K562 (cell line): ENCODE data around the gene SCN7A. TPM values are rescaled to one million over a fixed set of nuclear protein-coding genes. Genes with fewer than 3 reads are reported as not detected.

ENCODE experiments used
- ATAC-seq: fragments of 200-7000 bp; cut with Tn5 transposase; 3 replicates; pipeline ENCODE4 v1.9.1; 2020; ENCODE audit warnings: moderate library complexity
- BruUV-seq: library from RNA; stranded (reverse); fragments of 400-500 nt; replicated peaks from 2 replicates; lab custom pipeline; 2021; lab: Mats Ljungman, UMichigan
- CTCF ChIA-PET: fragments of 300-600 bp; formaldehyde crosslinking; extraction: SDS; loops from one replicate; lab custom pipeline; 2021; ENCODE audit warnings: low intra/inter-chr PET ratio; lab: Yijun Ruan, JAX
- POLR2A ChIA-PET: fragments of 300-600, 350-650 bp; sonication (Branson Sonifier 250); formaldehyde crosslinking; extraction: SDS; loops from one replicate; lab custom pipeline; 2021; ENCODE audit warnings: antibody characterized with exemption, inconsistent platforms; lab: Yijun Ruan, JAX
- DNase-seq, 4 experiments: peaks; one replicate each; pipeline versions ENCODE4 v3.0.0 to v3.0.0-alpha.2; 2011 to 2018; ENCODE audit warnings: low spot score in 3 of 4, mixed read lengths in 3 of 4; ENCODE audit errors: extremely low read depth in 1 of 4
- FAIRE-seq: peaks from 2 replicates; lab custom pipeline; 2011; peaks lifted over from hg19 to GRCh38; lab: Jason Lieb, UNC
- H2AFZ ChIP-seq: 2 replicates; pipeline ENCODE4 v1.6.0; 2011; ENCODE audit warnings: low read depth, low read length, control low read depth, inconsistent platforms
- H3K27ac ChIP-seq: fragments of 200-600 bp; 3 replicates; pipeline ENCODE4 v1.8.0; 2011; ENCODE audit warnings: low read depth, mild to moderate bottlenecking, control low read depth, inconsistent platforms, low read length, moderate library complexity, mixed read lengths; ENCODE audit errors: extremely low read depth
- H3K27me3 ChIP-seq, 2 experiments: fragments of 300-600 bp in 1 of 2; 2 replicates in 1 of 2; 3 replicates in 1 of 2; pipeline versions ENCODE4 v1.6.0 to v1.8.0; 2011; ENCODE audit warnings: inconsistent platforms in 2 of 2, low read length in 2 of 2, mild to moderate bottlenecking in 1 of 2, mixed read lengths in 1 of 2, moderate library complexity in 1 of 2; ENCODE audit not compliant: control insufficient read depth in 2 of 2, insufficient read depth in 2 of 2
- H3K36me3 ChIP-seq: fragments of 300-600 bp; 3 replicates; pipeline ENCODE4 v1.8.0; 2011; ENCODE audit warnings: mild to moderate bottlenecking, low read length, inconsistent platforms; ENCODE audit not compliant: control insufficient read depth, insufficient read depth
- H3K4me1 ChIP-seq, 2 experiments: fragments of 200-600 bp in 1 of 2; replicated peaks in 1 of 2; 2 replicates in 1 of 2; 3 replicates in 1 of 2; pipeline versions ENCODE4 v1.5.1 to v1.8.0; 2011; ENCODE audit warnings: inconsistent platforms in 2 of 2, low read length in 2 of 2, mild to moderate bottlenecking in 1 of 2, mixed read lengths in 1 of 2, moderate library complexity in 1 of 2; ENCODE audit not compliant: control insufficient read depth in 2 of 2, insufficient read depth in 2 of 2
- H3K4me2 ChIP-seq: 2 replicates; pipeline ENCODE4 v1.6.1; 2011; ENCODE audit warnings: low read length, control low read depth, inconsistent platforms, mixed read lengths; ENCODE audit not compliant: insufficient read depth
- H3K4me3 ChIP-seq: fragments of 200-600 bp; sonication (generic), shearing (Covaris generic); 2 replicates; pipeline ENCODE4 v1.5.1; 2016; ENCODE audit warnings: control low read depth, inconsistent platforms
- H3K79me2 ChIP-seq: fragments of 200-600 bp; 3 replicates; pipeline ENCODE4 v1.8.0; 2011; ENCODE audit warnings: low read length, inconsistent platforms; ENCODE audit not compliant: control insufficient read depth, insufficient read depth
- H3K9ac ChIP-seq, 2 experiments: 2 replicates each; pipeline versions ENCODE4 v1.6.0 to v1.6.1; 2011; ENCODE audit warnings: low read depth in 2 of 2, low read length in 2 of 2, control low read depth in 1 of 2, inconsistent platforms in 1 of 2, mild to moderate bottlenecking in 1 of 2, mixed read lengths in 1 of 2; ENCODE audit not compliant: insufficient read depth in 1 of 2
- H3K9me1 ChIP-seq: one replicate; pipeline ENCODE4 v1.6.0; 2011; ENCODE audit warnings: inconsistent platforms, mild to moderate bottlenecking, low read length, moderate library complexity; ENCODE audit not compliant: control insufficient read depth, insufficient read depth
- H3K9me3 ChIP-seq: replicated peaks from 2 replicates; pipeline ENCODE4 v1.5.1; 2011; ENCODE audit warnings: low read depth, low read length, inconsistent platforms; ENCODE audit not compliant: control insufficient read depth, insufficient read depth
- H4K20me1 ChIP-seq: replicated peaks from 2 replicates; pipeline ENCODE4 v1.6.1; 2011; ENCODE audit warnings: low read length, inconsistent platforms, mixed read lengths; ENCODE audit not compliant: control insufficient read depth, insufficient read depth
- AFF4 ChIP-seq: sonication (generic); formaldehyde crosslinking; IDR thresholded peaks from 2 replicates; pipeline ENCODE4 v1.8.0; 2023; ENCODE audit warnings: mild to moderate bottlenecking, missing genetic modification reagents
- BRD4 ChIP-seq: fragments of 200-600 bp; sonication (generic); IDR thresholded peaks from 2 replicates; pipeline ENCODE4 v1.6.1; 2017; ENCODE audit warnings: inconsistent platforms
- BRF1 ChIP-seq: IDR thresholded peaks from 3 replicates; pipeline ENCODE4 v1.6.1; 2011; ENCODE audit warnings: borderline replicate concordance, mild to moderate bottlenecking; ENCODE audit not compliant: insufficient read length; ENCODE audit errors: extremely low read depth
- CXXC5 ChIP-seq: fragments of 250-450 bp; sonication (Bioruptor Pico); IDR thresholded peaks from 2 replicates; pipeline ENCODE4 v1.8.0; 2022; ENCODE audit warnings: inconsistent platforms, mild to moderate bottlenecking, moderate library complexity
- HDAC2 ChIP-seq: fragments of 450-650 bp; IDR thresholded peaks from 2 replicates; pipeline ENCODE4 v1.6.1; 2016; ENCODE audit warnings: mild to moderate bottlenecking
- HOXB6 ChIP-seq: fragments of 250-450 bp; sonication (Bioruptor Pico); IDR thresholded peaks from 2 replicates; pipeline ENCODE4 v1.5.1; 2022; ENCODE audit warnings: mild to moderate bottlenecking, borderline replicate concordance
- KLF16 ChIP-seq: IDR thresholded peaks from 2 replicates; pipeline ENCODE4 v1.6.1; 2016; ENCODE audit warnings: antibody characterized with exemption
- MCM5 ChIP-seq: fragments of 450-650 bp; IDR thresholded peaks from 2 replicates; pipeline ENCODE4 v1.6.1; 2016; ENCODE audit warnings: low read depth
- OTX1 ChIP-seq: fragments of 450-650 bp; formaldehyde crosslinking; IDR thresholded peaks from 2 replicates; pipeline ENCODE4 v1.4.0; 2022; ENCODE audit warnings: mild to moderate bottlenecking
- ZNF436 ChIP-seq: fragments of 250-450, 450-650 bp; sonication (Bioruptor Pico); formaldehyde crosslinking; IDR thresholded peaks from 2 replicates; pipeline ENCODE4 v1.7.0; 2020; ENCODE audit warnings: mild to moderate bottlenecking
- ZNF609 ChIP-seq: sonication (generic); formaldehyde crosslinking; IDR thresholded peaks from 2 replicates; pipeline ENCODE4 v1.8.1; 2023; ENCODE audit warnings: missing genetic modification reagents, mild to moderate bottlenecking, borderline replicate concordance
- in situ Hi-C: fragments of 300-500 bp; cut with MboI; formaldehyde crosslinking; loops from 4 replicates; pipeline ENCODE4 v1.15.0; 2018; ENCODE audit warnings: inconsistent platforms, mixed read lengths
- intact Hi-C: fragments of 100-400 bp; cut with micrococcal nuclease; formaldehyde crosslinking; loops from 2 replicates; pipeline ENCODE4 v1.14.2; 2022
- polyA plus RNA-seq, 8 experiments: library from polyadenylated mRNA; depleted of rRNA in 4 of 8; stranded (reverse) in 5 of 8; unstranded in 3 of 8; fragments of >200 nt; fragmentation: Nextera tagmentation in 2 of 8; fragmentation: Illumina TruSeq in 1 of 8; extraction: Ambion mirVana in 2 of 8; extraction: Trizol in 1 of 8; gene quantifications; 2 replicates each; pipeline versions ENCODE4 v1.2.1 to v1.2.3, GENCODE V29; 2011 to 2014; ENCODE audit warnings: inconsistent platforms in 1 of 8, missing spikeins in 1 of 8
- total RNA-seq, 7 experiments: library from RNA; depleted of rRNA in 6 of 7; stranded (reverse); fragments of >200 nt in 6 of 7; fragmentation: Illumina TruSeq in 2 of 7; extraction: Trizol in 2 of 7; gene quantifications; 2 replicates each; pipeline versions ENCODE4 v1.2.1 to v1.2.3, GENCODE V29; 2011 to 2021; ENCODE audit warnings: low replicate concordance in 1 of 7
- TF ChIP-seq, protein P1 (sequence below): fragments of 450-650 bp; IDR thresholded peaks from 2 replicates; pipeline ENCODE4 v1.6.1; 2018; ENCODE audit warnings: mild to moderate bottlenecking, low read depth; ENCODE audit not compliant: partially characterized antibody
- TF ChIP-seq, protein P2 (sequence below): fragments of 250-450 bp; sonication (Bioruptor Pico); IDR thresholded peaks from 2 replicates; pipeline ENCODE4 v1.6.1; 2021; ENCODE audit warnings: mild to moderate bottlenecking

The SCN7A gene
- total and polyA plus RNA-seq, 9 of the 15 experiments (the other 6 are each of a cell fraction or from before 2014, with no cell fraction given) = under 0.01 to 0.05 (median 0.03) TPM; not detected in 3

GRCh38 chr2:166439078-166439477 is 55.0 kb downstream of the SCN7A start:
- no TSS peak for BruUV-seq
- in situ Hi-C loops = no loop called here
- Histone ChIP-seq H3K9me3 (no peaks in the 10 kb centered on the region), H3K27me3 (no peaks in the 10 kb centered on the region), H3K27ac (no peak overlapping the region), H3K4me2 (no peak overlapping the region), H3K4me1 (no peaks in the 10 kb centered on the region), H3K9me1 (no peaks in the 10 kb centered on the region), H4K20me1 (no peaks in the 10 kb centered on the region), H2AFZ (no peak overlapping the region), H3K36me3 (no peaks in the 10 kb centered on the region), H3K9ac (no peak overlapping the region), H3K79me2 (no peaks in the 10 kb centered on the region), H3K4me3 (no peak overlapping the region)
- FAIRE-seq = no peak
- ATAC-seq = no peak
- CTCF ChIA-PET = no interaction called here
- intact Hi-C loops = no loop called here
- POLR2A ChIA-PET = interaction anchor here (1.1 kb wide), 1 partner anchor 133 kb away, joined by 3 read pairs; no protein-coding TSS in a partner anchor
- DNase-seq = no peak
- TF ChIP-seq BRF1 (no peak), HDAC2 (no peak), ZNF436 (CRISPR knock-in tag) (no peak), OTX1 (CRISPR knock-in tag) (no peak), KLF16 (no peak), HOXB6 (CRISPR knock-in tag) (no peak), CXXC5 (CRISPR knock-in tag) (no peak), ZNF609 (CRISPR knock-in tag) (no peak), MCM5 (no peak), BRD4 (no peak), AFF4 (no peak)
- TF ChIP-seq, protein P1, sequence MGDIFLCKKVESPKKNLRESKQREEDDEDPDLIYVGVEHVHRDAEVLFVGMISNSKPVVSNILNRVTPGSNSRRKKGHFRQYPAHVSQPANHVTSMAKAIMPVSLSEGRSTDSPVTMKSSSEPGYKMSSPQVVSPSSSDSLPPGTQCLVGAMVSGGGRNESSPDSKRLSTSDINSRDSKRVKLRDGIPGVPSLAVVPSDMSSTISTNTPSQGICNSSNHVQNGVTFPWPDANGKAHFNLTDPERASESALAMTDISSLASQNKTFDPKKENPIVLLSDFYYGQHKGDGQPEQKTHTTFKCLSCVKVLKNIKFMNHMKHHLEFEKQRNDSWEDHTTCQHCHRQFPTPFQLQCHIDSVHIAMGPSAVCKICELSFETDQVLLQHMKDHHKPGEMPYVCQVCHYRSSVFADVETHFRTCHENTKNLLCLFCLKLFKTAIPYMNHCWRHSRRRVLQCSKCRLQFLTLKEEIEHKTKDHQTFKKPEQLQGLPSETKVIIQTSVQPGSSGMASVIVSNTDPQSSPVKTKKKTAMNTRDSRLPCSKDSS = no peak
- TF ChIP-seq, protein P2, sequence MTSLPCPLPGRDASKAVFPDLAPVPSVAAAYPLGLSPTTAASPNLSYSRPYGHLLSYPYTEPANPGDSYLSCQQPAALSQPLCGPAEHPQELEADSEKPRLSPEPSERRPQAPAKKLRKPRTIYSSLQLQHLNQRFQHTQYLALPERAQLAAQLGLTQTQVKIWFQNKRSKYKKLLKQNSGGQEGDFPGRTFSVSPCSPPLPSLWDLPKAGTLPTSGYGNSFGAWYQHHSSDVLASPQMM (CRISPR knock-in tag) = no peak
